Peyer's patch (tissue), 4 donors: ENCODE measurements around the gene CAPN10.

Experiments used
- POLR2A ChIP-seq, 2 donors: fragments of 450-650 bp; IDR thresholded peaks; one replicate each; pipeline ENCODE4 v1.5.1; 2017; ENCODE audit warnings: antibody characterized with exemption in 2 of 2, mild to moderate bottlenecking in 2 of 2, moderate library complexity in 2 of 2
- TF ChIP-seq, protein P1 (sequence below), 6 experiments: fragments of 450-650 bp in 4 of 6; fragments of 200-600 bp in 2 of 6; sonication (generic) in 1 of 6; IDR thresholded peaks; one replicate each; pipeline ENCODE4 v1.5.1; 2017 to 2019; ENCODE audit warnings: antibody characterized with exemption in 6 of 6, mild to moderate bottlenecking in 3 of 6, moderate library complexity in 1 of 6

DNA sequence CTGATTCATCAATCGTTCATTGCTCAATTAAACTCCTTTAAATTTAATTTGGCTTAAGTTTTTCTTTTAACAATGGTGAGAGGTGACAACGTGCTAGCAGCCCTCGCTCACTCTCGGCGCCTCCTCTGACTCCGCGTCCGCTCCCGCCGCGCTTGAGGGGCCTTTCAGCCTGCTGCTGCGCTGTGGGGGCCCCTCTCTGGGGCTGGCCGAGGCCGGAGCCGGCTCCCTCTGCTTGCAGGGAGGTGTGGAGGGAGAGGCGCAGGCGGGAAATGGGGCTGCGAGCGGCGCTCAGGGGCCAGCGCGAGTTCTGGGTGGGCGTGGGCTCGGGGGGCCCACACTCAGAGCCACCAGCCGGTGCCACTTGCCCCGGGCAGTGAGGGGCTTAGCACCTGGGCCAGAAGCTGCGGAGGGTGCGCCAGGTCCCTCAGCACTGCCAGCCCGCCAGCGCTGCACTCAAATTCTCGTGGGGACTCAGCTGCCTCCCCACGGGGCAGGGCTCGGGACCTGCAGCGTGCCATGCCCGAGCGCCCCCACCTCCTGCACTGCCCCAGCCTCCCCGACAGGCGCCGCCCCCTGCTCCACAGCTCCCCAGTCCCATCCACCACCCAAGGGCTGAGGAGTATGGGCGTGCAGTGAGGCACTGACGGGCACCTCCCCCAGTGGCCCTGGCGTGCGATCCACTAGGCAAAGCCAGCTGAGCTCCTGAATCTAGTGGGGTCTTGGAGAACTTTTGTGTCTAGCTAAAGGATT, 48.3 kb upstream of the CAPN10 start:
- TF ChIP-seq POLR2A (IDR thresholded peaks at IDR 0.05), result no peak
- TF ChIP-seq, protein P1, sequence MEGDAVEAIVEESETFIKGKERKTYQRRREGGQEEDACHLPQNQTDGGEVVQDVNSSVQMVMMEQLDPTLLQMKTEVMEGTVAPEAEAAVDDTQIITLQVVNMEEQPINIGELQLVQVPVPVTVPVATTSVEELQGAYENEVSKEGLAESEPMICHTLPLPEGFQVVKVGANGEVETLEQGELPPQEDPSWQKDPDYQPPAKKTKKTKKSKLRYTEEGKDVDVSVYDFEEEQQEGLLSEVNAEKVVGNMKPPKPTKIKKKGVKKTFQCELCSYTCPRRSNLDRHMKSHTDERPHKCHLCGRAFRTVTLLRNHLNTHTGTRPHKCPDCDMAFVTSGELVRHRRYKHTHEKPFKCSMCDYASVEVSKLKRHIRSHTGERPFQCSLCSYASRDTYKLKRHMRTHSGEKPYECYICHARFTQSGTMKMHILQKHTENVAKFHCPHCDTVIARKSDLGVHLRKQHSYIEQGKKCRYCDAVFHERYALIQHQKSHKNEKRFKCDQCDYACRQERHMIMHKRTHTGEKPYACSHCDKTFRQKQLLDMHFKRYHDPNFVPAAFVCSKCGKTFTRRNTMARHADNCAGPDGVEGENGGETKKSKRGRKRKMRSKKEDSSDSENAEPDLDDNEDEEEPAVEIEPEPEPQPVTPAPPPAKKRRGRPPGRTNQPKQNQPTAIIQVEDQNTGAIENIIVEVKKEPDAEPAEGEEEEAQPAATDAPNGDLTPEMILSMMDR (IDR thresholded peaks at IDR 0.05), result no peak
